LNCaP clone FGC (cell line): Measurements from ENCODE around the gene NCK2.

Experiments used
- DNase-seq: peaks from one replicate; pipeline ENCODE4 v3.0.0-alpha.2; 2011; ENCODE audit warnings: low read depth
- H3K4me3 ChIP-seq: 2 replicates; pipeline ENCODE4 v1.5.1; 2011; ENCODE audit warnings: mild to moderate bottlenecking, low read depth, low read length, control low read depth
- CTCF ChIP-seq: IDR thresholded peaks from 2 replicates; pipeline ENCODE4 v1.5.1; 2012; ENCODE audit warnings: mild to moderate bottlenecking; ENCODE audit not compliant: control insufficient read depth, insufficient read depth; ENCODE audit errors: extremely low read depth

Gene NCK2

DNA sequence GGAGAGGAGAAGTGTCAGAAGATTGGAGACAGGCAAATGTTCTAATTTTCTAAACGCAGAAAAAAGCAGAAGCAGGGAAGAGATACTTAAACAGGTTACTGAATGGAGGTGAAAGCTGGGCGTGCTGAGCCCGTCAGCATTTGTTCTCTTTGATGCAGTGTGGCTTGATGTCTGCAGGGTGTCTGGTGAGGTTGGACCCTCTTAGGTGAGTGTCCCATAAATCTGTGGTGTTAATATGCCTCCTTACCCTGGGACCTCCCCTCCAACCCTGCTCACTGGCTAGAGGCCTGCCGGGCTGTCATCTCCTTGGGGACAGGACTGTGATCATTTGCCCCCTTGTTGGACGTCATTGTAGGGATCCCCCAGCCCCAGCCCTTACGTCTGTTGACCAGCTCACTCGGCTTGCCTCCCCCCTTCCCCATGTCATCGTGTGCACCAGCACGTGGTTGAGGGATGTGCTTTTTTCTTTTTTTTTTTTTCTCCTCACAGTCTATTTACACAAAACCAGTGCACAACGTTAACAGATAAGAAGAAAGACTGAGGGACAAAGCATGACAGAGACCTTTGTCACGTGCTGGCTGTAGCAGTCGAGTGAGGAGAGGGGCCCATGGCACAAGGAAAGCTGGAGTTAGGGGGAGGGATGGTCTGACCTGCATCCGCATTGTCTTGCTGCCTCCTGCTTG lies 56.4 kb downstream of the NCK2 start:
- H3K4me3 ChIP-seq = no peak overlapping the region
- TF ChIP-seq CTCF = no peak
- DNase-seq = no peak

DNA sequence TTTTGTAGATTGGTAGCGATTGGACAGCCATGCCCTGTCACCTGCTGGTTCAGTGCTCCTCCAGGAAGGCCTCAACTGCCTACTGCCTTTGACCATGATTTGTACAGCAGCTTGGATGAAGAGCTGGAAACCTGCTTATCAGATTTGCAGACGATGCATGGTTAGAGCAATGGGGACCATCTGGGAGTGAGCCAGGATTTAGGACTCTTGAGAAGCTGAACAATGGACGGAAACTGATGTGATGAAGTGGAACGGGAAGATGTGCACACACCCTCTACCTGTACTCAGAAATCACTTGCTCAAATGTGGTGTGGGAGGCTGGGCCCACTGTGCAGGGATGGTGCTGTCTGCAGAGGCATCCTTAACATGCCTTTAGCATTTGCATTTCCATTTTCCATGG lies 57.2 kb downstream of the NCK2 start:
- TF ChIP-seq CTCF = no peak
- no peak overlapping the region for H3K4me3 ChIP-seq
- DNase-seq = no peak

DNA sequence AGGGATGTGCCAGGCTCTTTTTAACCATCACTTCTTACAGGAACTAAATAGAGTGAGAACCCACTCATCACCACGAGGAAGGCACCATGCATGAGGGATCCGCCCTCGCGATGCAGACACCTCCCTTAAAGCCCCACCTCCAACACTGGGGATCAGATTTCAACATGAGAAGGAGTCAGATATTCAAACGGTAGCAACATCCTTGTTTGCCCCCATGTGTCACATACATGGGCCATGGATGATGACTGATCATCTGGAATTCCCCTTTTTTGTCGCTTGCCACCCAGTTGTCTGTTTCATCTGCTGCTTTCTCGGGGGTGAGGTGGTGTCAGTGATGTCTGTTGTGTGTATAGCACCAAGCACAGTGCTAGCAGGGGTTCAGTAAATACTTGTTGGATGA lies 57.9 kb downstream of the NCK2 start:
- DNase-seq = no peak
- TF ChIP-seq CTCF = no peak
- H3K4me3 ChIP-seq = no peak overlapping the region

DNA sequence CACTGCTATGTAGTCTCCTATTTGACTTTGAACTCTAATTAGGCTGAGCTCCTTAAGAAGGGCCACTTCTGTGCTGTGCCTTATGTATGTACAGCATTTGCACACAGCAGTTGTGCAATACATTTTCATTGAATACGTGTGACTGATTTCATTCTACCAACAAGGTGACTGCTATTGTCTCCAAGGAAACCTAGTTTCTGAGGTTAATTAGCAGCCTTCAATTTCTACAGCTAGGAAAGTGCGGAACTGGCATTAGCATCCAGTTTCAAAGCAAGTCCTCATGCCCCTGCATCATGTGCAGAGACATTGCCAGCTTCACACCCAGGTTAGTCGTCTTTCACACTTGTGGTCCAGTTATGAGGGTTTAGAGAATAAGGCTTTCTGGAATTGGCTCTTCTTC lies 58.6 kb downstream of the NCK2 start:
- H3K4me3 ChIP-seq = no peak overlapping the region
- no peak for DNase-seq
- TF ChIP-seq CTCF = no peak

- DNase-seq = no peak
- TF ChIP-seq CTCF = no peak
- H3K4me3 ChIP-seq = no peak overlapping the region
Measured at GRCh38 chr2:105803773-105804172, 59.1 kb downstream of the NCK2 start.

DNA sequence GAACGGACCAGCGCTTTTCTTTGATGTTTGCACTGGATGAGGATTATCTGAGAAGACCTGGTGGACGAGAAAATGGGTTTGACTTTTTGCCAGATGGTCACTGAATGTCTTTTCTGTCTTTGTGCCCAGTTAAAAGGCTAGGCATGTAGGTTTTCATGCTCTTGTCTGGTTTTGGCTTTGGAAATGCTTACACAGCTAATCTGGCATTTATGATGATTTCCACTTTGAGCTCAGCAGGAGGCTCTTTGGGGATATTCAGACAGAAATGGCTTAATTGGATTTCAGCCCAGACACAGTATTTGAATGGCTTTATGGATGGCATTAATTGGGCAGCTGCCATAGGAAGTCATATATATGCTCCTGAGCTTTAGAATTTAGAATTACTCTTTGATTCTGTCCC lies 59.6 kb downstream of the NCK2 start:
- H3K4me3 ChIP-seq = no peak overlapping the region
- TF ChIP-seq CTCF = no peak
- DNase-seq = peak; percentile 73

DNA sequence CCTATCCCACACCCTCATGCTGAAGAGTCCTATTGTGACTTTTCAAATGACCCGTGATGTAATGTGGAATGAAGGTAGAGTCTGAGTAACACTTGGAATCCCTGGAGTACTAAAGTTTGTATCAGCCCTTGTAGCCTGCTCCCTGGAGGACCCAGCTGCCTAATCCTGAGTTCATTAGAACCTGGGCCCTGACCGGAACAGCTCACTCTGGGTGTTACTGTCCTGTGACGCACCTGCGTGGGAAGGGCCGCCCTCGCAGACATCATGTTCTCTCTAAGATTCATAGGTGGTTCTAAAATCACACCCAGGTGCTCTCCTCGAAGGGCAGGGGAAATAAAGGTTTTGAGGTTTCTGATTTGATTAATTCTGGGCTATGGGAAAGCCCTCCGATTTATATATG lies 62.3 kb downstream of the NCK2 start:
- no peak for TF ChIP-seq CTCF
- no peak overlapping the region for H3K4me3 ChIP-seq
- DNase-seq = no peak
